GM10266 (cell line): ENCODE measurements around the gene LFNG.
A peak's percentile ranks its signal among the peaks of the same experiment; 100 is the strongest.

Source experiments
- DNase-seq: peaks from one replicate; pipeline ENCODE4 v3.0.0; 2012; ENCODE audit errors: extremely low spot score
- CTCF ChIP-seq: IDR thresholded peaks from 2 replicates; pipeline ENCODE4 v1.5.1; 2012; ENCODE audit warnings: mild to moderate bottlenecking, low read depth; ENCODE audit not compliant: control insufficient read depth, insufficient read depth; ENCODE audit errors: missing control alignments

LFNG gene

GRCh38 chr7:2519119-2519930 lies at the start of gene LFNG:
LFNG (plus strand) TSS chr7:2519774; CDS start chr7:2519862, 88 bp downstream.
- TF ChIP-seq CTCF: no peak
- peak; percentile 100 for DNase-seq

GRCh38 chr7:2470204-2471021 lies 49.2 kb upstream of the LFNG start:
- TF ChIP-seq CTCF: no peak
- no peak for DNase-seq

GRCh38 chr7:2471022-2471329 lies 48.6 kb upstream of the LFNG start:
- no peak for TF ChIP-seq CTCF
- DNase-seq: no peak

- TF ChIP-seq CTCF: no peak
- DNase-seq: no peak
Measured at GRCh38 chr7:2471396-2471795, 48.2 kb upstream of the LFNG start.

DNA sequence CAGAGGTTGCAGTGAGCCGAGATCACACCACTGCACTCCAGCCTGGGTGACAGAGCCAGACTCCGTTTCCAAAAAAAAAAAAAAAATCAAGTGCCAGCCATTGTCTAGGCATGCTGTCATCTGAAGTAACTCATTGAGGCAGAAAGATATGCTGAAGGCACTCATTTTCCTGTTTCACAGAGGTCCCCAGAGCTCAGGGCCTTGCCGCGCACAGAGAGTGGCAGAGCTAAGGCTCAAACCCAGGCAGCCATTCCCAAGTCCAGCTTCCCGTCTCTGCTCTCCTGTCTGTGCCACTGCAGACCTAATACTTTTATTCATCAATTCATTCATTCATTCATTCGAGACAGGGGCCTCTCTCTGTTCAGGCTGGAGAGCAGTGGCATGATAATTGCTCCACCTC lies 46.8 kb upstream of the LFNG start:
- DNase-seq: no peak
- no peak for TF ChIP-seq CTCF

DNA sequence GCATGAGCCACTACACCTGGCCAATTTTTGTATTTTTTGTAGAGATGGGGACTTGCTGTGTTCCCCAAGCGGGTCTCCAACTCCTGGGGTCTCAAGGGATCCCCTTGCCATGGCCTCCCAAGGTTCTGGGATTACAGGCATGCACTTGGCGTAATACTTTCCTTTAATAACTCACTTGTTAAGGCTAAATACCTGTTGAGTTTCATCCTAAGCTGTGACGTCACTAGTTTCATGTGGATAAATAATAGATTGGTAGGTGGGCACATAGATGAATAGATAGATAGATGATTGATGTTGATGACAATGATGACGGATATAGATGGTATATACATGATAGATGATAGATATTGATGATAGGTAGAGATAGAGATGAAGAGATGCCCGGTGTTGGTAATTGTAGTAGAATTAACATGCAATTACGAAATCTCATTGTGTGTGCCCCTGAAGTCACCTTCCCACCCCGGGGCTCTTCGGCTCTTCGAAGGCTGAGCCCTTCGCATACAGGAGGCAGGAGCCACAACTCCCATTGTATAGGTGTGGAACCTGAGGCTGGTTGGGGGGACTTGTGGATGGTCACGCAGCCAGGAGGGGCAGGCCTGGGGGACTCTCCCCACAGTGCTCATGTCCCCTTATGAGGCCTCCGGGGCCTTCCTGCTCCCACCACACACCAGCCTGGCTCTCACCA lies 45.9 kb upstream of the LFNG start:
- DNase-seq: no peak
- no peak for TF ChIP-seq CTCF

DNA sequence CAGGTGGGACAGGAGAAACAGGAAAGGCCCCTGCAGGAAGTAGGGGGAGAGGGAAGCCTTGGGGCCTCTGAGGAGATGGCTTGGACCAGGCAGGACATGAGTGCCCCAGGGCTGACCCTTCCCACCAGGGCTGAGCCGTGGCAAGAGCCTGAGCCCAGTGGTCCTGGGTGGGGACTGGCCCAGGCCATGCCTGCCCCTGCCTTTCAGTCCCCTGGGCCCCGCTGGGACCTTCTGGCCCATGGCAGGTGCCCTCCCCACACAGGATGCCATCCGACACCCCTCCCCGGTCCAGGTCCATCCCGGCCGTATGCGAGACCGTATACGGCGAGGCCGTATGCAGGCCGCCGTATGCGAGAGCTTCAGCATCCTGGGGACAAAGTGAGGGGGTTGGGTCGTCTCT lies 45.4 kb upstream of the LFNG start:
- no peak for DNase-seq
- no peak for TF ChIP-seq CTCF
